Activated CD4-positive, alpha-beta T cell treated with anti-CD3 and anti-CD28 coated beads, Interleukin-2, amount 50 U/mL, for 24 hours (primary cell): ENCODE results near the gene ARNT2.

ENCODE experiments used
- DNase-seq, 2 donors: peaks; one replicate each; pipeline ENCODE4 v3.0.0-alpha.2; 2020; ENCODE audit warnings: low read depth in 1 of 2, low spot score in 1 of 2

Gene ARNT2

DNA sequence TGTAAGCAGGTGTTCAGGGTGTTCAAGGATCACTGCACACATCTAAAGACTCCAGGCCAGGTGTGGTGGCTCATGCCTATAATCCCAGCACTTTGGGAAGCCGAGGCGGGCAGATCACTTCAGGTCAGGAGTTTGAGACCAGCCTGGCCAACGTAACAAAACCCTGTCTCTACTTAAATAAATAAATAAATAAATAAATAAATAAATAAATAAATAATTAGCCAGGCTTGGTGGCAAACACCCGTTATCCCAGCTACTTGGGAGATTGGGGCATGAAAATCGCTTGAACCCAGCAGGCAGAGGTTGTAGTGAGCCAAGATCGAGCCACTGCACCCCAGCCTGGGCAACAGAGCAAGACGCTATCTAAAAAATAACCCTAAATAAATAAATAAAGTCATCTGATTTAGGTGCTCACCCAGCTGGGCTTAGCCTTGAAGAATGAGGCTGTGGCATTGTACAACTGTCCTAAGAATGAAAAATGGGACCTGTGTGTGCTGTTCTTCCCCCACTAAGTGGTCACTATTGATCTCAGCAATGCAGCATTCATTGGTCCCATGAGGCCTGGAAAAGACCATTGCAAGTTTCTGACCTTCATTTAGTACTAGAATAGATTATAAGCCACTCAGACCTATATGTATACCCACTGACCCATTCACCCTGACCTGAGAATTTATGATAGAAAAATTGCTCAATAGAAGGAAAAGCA is 208.1 kb downstream of the ARNT2 start:
- no peak for DNase-seq

DNA sequence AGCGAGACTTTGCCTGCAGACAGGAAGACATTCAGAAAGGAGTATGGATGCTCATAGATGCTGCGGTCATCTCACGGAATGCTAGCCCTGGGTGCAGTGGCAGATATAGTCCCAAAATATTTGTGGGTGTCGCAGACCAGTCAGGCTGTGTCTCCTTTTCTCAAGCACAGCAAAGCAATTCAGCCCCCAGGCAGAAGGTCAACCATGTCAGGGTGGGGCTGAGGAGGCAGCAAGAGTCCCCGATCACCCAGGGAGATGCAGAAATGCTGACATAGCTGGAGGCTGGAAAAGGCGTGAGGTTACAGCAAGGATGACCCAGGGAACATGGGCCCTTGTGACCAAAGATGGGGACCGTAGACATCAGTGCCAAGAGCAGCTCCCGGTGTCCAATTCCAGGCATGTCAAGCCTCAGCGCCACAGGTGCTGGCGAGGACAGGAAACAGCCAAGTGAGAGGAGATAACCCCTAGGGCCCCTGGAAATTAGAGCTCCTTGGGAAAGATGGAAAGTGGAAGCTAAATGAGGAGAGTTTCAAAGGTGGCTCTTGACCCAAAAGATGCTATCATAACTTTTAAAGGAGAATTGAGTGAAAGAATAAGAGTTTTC is 209.7 kb downstream of the ARNT2 start:
- no peak for DNase-seq

DNA sequence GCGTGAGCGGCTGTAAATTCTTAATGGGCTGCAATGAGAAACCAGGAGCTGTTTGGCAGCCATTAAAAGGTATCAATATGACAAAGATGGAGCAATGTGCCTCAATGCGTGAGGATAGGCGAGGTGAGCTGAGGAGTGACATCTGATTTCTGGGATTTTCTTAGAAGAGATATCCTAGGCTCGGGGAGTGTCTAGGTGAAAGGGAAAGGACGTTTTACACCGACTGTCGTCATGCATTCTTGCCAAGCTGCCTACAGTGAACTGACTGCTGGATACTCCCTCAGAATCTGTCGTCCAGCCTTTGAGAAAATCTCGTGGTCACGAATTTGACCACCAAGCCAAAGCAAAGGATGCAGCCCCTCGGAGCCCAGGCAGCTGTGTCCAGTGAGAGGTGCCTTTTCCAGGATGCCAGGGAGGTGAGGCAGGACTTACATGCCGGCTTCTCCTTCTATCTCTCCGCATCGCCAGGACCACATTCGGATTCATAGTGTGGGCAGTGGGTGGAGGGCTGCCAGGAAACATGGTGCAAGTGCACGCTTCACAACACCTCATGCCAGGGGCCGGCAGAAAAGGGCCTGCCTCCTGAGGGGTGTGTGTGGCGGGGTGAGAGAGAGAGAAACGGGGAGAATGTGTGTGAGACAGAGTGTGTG is 210.7 kb downstream of the ARNT2 start:
- DNase-seq: no peak

DNA sequence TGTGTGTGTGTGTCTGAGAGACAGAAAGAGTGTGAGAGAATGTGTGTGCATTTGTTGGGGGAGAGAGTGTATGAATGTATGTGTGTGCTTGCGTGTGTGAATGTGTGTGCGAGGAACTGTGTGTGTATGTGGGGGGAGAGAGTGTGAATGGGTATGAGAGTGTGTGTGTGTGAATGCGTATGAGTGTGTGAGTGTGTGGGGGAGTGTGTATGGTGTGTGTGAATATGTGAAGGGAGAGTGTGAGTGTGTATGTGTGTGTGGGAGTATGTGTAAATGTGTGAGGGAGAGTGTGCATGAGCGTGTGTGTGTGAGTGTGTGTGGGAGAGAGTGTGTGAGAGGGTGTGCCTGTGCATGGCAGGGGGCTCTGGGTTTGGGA is 211.2 kb downstream of the ARNT2 start:
- DNase-seq: no peak

DNA sequence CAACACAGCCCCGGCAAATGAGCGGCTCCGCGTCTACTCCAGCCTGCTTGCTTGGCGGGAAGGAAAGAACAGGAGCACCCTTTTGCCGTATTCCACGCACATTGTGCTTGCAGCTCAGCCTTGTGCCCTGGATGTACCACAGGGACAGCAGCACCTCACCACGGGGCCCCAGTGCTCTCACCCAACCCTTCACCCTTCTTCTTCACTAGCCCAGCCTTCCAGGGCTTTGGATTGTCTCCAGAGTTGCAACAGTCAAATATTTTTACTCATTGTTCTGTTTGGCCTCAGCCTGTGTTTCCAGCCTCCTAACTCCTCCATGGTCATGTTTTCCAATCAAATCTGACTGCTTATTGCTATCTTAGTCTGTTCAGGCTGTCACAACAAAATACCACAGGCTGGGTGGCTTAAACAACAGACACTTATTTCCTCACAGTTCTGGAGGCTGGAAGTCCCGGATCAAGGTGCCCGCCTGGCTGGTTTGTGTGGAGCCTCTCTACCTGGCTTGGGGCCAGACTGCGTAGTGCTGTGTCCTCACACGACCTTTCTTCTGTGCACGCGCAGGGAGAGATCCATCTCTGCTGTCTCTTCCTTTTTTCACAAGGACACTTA is 211.7 kb downstream of the ARNT2 start:
- DNase-seq: no peak

DNA sequence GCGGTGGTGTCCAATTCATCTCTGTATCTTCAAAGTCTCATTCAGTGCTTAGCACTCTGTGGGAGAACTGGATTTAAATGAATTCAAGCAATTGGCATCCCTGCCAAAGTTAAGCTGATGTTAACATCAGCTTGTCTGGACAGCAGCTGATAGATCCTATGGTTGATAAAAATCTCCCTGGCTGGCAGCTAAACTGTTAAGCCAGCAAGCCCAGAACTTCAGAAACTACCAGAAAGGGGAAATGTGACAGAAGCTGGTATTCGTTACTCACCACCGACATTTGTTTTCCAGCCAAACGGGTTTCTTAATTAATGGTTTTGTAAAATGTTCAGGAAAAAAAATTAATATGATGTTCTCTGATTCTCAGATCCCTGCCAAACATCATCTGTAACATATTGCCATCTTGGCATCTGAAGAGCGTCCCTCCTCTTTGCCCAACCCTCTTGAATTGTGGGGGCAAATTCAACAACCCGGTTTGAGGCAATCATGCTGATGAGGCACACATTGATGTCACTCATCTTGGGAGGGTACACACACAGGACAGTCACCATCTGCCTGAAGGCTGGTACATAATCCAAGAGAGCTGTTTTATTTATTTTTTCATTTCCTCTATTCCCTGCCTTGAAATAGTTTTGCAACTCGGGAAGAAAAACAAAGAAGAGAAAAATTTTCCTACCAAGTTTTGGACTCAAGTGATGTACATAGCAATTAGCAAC is 214.7 kb downstream of the ARNT2 start:
- no peak for DNase-seq

DNA sequence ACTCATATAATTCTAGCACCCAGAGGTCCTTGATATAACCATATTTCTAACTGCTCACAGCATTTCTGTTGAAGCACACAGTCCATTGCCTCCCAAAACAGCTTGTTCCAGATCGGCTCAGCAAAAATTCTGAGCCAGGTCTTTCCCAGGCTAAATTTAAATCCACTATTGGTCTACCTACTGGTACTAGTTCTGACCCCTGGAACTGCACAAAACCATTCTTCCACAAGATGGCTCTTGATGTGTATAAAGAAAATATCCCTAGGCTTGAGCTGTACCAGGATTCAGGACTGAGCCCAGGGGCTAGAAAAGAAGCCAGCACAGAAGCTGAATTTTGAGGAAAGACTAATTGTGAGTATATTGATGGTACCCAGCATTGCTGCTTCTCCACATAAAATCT is 215.5 kb downstream of the ARNT2 start:
- DNase-seq: no peak

DNA sequence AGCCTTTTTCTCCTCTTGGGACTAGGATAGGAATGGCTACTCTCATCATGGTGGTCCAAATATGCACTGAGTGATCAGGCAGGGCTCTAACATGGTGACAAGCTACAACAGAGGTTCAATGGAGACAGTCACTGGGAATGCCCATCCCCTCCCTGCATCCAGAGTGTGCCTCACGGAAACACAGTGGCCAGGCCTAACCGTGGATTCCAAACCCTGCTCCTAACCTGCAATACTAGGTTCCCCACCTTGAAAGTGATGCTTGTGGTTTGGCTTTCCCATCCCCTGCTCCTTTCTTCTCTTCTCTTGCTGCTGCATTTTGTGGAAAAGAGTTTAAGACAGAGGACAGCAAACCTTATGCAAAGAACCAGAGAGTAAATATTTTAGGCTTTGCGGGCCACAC is 216.0 kb downstream of the ARNT2 start:
- no peak for DNase-seq

DNA sequence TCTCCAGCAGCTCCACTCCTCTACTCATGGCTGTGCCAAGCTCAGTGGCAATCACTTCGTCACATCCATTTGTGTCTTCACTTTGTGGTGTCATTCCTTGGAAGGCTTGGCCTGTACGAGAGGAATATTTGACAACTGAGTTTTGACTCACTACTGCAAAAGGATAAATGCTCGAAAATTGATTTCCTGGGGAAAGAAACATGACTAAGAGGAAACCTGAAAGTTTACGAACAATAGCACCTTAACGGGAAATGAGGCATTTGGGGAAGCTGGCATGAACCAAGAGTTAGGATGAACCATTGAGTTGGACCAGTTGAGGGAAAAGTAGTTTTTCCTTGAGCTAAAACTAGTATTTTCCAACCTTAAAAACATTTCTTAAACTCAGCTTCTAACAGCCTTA is 216.7 kb downstream of the ARNT2 start:
- no peak for DNase-seq

DNA sequence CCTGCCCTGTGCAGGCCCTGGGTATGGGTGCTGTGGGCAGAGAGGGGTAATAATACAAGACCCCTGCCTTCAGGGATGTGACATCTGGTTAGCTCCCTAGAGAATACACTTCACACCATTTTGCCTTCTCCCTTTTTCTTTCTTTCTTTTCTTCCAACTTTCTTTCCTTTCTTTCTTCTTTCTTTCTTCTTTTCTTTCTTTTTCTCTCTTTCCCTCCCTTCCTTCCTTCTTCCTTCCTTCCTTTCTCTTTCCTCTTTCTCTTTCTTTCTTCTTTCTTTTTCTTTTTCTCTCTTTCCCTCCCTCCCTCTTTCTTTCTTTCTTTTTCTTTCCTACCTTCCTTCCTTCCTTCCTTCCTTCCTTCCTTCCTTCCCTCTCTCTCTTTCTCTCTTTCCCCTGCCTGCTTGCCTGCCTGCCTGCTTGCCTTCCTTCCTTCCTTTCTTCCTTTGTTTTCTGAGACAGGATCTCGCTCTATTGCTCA is 222.5 kb downstream of the ARNT2 start:
- DNase-seq: no peak

DNA sequence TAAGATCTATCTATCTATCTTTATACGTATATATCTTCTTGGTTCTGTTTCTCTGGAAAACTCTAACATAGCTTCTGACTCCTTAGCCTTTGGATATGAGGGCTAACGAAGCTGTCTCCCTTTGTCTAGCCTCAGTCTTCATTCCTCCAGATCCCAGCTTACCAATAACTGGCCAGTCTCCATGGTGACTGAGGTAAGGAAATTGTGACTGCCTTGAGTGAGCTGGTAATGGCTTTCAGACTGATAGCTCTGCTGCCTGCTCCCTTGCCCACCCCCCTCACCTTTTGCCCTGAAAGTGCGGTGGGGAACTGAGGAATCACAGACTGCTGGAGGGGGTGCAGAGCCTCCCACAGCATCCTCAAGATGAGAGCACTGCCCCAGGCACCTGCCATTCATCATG is 225.2 kb downstream of the ARNT2 start:
- no peak for DNase-seq

DNA sequence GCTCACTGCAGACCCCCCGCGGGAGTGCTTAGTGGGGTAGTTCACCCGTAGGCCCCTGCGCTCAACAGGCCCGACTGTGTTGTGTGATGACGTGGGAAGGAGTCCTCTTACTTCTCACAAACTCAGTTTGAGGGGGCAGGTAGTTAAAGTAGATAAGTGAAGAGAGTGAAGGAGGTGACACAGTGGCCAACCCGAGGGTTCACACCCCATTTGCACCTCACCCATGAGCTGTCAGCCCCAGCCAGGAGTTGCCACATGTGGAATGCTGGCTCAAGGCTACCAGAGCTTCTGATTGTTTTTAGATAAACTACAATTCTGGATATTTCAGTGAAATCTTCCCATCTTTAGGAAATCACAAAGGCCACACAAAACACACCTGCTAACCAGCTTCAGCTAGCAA is 226.8 kb downstream of the ARNT2 start:
- DNase-seq: no peak

DNA sequence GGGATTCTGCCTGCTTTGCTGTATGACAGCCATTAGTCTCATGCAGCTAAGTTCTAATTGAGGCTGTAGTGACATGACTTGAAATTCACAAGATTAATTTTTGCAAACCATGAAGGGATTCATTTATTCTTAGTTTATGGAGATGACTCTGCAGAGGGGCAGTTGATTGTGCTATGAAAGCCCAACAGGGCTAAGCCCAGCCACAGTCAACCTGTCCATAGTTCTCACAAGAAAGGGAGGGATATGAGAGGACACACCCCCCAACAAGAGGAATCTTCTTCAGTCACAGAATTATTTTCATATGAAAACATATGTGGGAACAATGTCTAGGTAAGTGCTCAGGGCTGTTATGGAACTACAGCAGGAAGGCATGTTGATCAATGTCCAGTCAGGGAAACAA is 229.0 kb downstream of the ARNT2 start:
- no peak for DNase-seq

DNA sequence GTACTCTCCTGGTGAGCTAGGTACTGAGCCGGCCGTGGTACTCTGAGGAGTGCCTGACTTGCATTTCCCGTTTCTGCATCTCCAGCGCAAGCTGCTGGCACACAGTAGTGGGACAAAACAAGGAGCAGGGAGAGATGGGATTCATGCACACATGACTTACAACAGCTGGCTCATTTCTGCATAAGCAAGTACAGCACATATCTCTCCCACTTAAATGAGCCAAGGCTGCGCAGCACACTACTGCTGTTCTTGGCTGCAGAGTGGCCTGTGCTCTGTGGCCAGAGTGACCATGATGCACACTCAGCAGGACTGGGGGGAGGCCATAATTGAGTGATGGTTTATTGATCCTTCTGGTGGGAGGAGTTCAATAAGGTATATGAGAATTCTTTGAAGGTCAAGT is 231.8 kb downstream of the ARNT2 start:
- DNase-seq: no peak

DNA sequence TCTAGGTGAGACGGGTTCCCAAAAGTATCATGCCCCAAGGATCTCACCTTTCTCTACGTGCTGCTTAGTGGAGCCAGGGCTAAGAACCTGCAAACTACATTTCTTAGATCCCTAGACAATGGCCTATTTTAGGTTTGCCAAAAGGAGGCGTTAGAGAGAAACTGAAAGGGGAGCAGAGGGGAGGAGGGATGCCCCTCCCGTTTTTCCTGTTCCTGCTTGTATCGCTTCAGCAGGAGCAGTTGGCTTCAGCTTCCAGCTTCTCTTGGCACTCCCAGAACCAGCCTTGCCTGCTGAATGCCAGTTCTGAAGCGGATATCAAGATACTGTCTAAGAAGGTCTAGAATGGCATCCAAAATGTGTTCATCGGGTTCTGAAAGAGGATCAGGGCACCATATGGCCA is 232.5 kb downstream of the ARNT2 start:
- no peak for DNase-seq

DNA sequence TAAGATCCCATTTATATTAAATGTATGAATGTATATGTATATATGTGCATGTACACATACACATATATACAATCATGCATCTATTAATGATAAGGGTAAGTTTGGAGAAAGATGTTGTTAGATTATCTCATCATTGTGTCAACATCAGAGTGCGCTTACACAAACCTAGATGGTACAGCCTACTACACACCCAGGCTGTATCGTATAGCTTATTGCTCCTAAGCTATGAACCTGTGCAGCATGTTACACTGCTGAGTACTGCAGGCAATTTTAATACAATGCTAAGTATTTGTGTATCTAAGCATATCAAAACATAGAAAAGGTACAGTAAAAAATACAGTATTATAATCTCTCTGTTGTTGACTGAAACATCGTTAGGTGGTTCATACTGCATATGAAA is 233.6 kb downstream of the ARNT2 start:
- no peak for DNase-seq

DNA sequence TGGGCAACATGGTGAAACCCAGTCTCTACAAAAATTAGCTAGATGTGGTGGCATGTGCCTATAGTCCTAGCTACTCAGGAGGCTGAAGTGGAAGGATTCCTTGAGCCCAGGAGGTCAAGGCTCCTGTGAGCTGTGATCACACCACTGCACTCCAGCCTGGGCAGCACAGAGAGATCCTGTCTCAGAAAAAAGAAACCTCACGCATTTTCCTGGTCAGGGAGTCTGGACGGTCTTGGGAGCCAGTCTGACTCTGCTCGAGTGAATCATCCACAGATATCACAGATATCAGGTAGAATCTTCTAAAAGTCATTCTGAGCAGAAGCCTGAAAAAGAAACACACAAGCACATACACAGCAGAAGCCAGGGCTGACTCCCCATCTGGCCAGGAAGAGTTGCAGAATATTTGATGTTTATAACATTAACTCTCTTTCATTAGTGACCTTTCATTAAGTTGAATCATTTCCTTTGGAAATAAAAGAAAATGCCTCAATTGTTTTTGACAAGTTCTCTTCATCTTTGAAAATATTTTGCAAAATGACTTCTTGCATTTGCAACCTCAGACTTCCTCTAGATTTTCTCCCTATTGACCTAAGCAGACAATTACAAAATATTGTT is 234.5 kb downstream of the ARNT2 start:
- no peak for DNase-seq

DNA sequence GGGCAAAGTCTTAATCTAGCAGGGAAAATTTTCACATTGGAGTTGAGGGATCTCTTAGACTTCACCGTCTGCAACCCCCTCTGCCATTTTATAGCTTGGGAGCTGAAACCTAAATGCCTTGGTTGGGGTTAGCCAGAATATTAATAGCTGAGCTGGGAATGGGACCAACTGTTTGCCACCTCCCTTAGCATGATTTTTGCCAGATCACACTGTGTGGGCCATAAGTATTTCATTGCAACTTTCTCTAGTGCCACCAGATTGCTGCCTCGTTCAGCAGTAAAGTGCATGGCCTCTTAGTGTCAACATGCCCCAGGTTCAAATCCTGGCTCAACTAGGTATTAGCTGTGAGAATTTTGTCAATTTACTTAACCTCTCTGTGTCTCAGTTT is 235.0 kb downstream of the ARNT2 start:
- no peak for DNase-seq

DNA sequence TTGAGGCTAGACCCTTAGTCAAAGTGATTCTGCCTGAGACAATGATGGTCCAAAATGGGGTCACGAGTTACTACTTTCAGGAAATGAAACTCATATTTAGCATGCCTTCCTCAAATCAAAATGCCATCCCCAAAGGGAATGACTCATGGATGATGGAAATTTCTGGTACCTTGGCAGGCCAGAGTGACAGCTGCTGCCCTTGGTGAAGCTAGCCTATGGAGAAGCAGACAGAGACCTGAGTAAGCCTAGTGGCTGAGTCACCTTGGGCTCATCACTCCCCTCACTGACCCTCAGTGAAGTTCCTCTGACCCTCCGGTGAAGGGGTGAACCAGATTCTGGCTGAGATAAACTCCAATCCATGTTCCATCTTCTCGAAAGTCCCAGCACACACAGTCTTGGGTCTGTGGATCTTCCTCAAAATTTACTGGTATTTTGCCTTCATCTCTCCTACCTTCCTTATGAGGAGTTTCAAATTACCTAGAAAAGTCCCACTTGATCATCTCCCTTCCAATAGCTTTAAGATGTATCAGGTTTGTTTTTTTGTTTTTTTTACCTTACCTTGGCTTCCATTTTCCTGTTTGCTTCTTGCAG is 236.4 kb downstream of the ARNT2 start:
- DNase-seq: no peak

DNA sequence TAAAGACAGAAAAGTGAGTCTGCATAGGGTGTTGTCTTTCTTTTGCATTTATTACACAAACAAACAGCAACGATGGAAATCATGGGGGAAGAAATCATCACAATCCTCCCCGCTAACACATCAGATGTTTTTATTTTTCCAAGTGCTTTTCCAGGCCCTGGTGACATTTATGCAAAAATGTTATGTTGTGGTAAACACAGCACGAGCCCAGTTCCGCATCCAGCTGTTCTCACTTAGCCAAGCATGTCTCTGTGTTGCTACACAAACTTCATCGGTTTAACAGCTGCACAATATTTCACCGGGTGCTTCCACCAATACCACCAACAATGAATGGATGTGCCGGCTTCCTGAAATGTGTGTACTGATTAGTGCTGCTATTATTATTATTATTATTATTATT is 237.2 kb downstream of the ARNT2 start:
- DNase-seq: no peak

DNA sequence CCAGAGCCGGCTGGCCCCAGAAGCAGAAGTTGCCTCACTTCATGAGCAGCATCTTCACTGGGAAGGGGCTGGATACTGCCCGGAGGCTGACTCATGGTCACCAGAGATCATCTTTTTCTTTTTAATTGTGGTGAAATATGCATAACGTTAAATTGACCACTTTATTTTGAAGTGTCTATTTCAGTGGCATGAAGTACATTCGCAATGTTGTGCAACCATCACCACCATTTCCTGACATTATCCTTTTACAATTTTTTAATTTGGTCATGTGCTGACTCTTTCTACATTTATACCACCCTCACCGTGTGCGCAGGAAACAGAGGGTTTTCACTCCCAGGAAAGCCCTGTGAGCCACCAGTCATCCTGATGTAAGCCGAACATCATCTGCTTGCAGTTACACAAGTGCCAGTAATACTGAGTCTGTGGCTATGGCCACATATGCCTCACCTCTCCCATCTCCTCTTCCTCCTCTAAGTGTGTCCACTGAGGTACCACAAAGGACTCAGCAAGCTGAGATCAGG is 239.3 kb downstream of the ARNT2 start:
- DNase-seq: no peak
